ENCODE results near the gene HSPA1L. TPM values are rescaled to one million over a fixed set of nuclear protein-coding genes. Genes with fewer than 3 reads are reported as not detected.
"Not testable (repeated sequence)": the region's sequence is repeated elsewhere in the genome, so short reads cannot be mapped to it uniquely, and the experiment has no call there.

Gene HSPA1L
- total and polyA plus RNA-seq, 2 donors (not counting 3 experiments of a cell fraction or from before 2014, with no cell fraction given): 0.32 to 0.77 TPM

GRCh38 chr6:31864123-31864562, 49.1 kb upstream of the HSPA1L start:
- H3K9me1 ChIP-seq (replicated peaks; ENCODE audit: control insufficient read depth, extremely low read depth, insufficient read depth, low read length); H3K9me3 ChIP-seq (replicated peaks; ENCODE audit: control insufficient read depth, insufficient read depth, low read length); H3K27ac ChIP-seq (ENCODE audit: insufficient read depth, low read depth, low read length); H3K27me3 ChIP-seq (ENCODE audit: control insufficient read depth in 2 of 2, insufficient read depth in 2 of 2, low read length in 2 of 2); H3K4me1 ChIP-seq (ENCODE audit: control insufficient read depth, extremely low read depth, insufficient read depth, low read length); intact Hi-C loops (cut with micrococcal nuclease); H4K20me1 ChIP-seq (replicated peaks; ENCODE audit: control insufficient read depth, extremely low read depth, insufficient read depth, low read length); FAIRE-seq; H3K79me2 ChIP-seq (ENCODE audit: control insufficient read depth, insufficient read depth, low read length); BruUV-seq (replicated peaks); DNase-seq (ENCODE audit: low read depth, low spot score); dilution Hi-C loops (cut with MboI; ENCODE audit: extremely low pct_ligation_motif_present, low sequenced_read_pairs): not testable (repeated sequence)
- H3K4me2 ChIP-seq (ENCODE audit: insufficient read depth, low read length): peak overlapping the region; percentile 82
- ChIA-PET CTCF (interaction anchor here (0.9 to 3.2 kb wide), 11 partner anchors 11 to 186 kb away, joined by 3 to 11 read pairs (median 4); partner anchors contain the start of genes HSPA1B and VARS1), POLR2A (interaction anchor here (0.5 to 1.6 kb wide), 2 partner anchors 25 to 258 kb away, joined by 3 read pairs; no protein-coding TSS in a partner anchor)
- H3K9ac ChIP-seq (replicated peaks; ENCODE audit: extremely low read depth, insufficient read depth, low read length): peak overlapping the region; percentile 49
- peak overlapping the region in 2 of 3 experiments; percentile 57 to 83 for H3K4me3 ChIP-seq (replicated peaks in 1 of 3; ENCODE audit: insufficient read depth in 1 of 3, low read depth in 1 of 3, low read length in 3 of 3)
- peak overlapping the region; percentile 89 for H2AFZ ChIP-seq (ENCODE audit: low read depth, low read length)
- peaks cover 3 to 17% of the 10 kb centered on the region in 2 experiments for H3K36me3 ChIP-seq (ENCODE audit: control insufficient read depth in 2 of 2, extremely low read depth in 1 of 2, insufficient read depth in 2 of 2, low read length in 2 of 2)

GRCh38 chr6:31862344-31863235, 47.5 kb upstream of the HSPA1L start, which contains the start of gene NEU1:
NEU1 (minus strand) TSS chr6:31862821; CDS start chr6:31862776, 45 bp downstream.
- dilution Hi-C loops (cut with MboI; ENCODE audit: extremely low pct_ligation_motif_present, low sequenced_read_pairs): no loop called here
- Histone ChIP-seq H3K9me3 (replicated peaks; ENCODE audit: control insufficient read depth, insufficient read depth, low read length) (no peaks in the 10 kb centered on the region), H3K4me1 (ENCODE audit: control insufficient read depth, extremely low read depth, insufficient read depth, low read length) (peaks cover 7% of the 10 kb centered on the region), H3K4me2 (ENCODE audit: insufficient read depth, low read length) (peak within 1 kb of the TSS; percentile 82), H4K20me1 (replicated peaks; ENCODE audit: control insufficient read depth, extremely low read depth, insufficient read depth, low read length) (no peaks in the 10 kb centered on the region), H3K27me3 (ENCODE audit: control insufficient read depth in 2 of 2, insufficient read depth in 2 of 2, low read length in 2 of 2) (no peaks in the 10 kb centered on the region), H3K27ac (ENCODE audit: insufficient read depth, low read depth, low read length) (peak within 1 kb of the TSS; percentile 77), H3K9ac (replicated peaks; ENCODE audit: extremely low read depth, insufficient read depth, low read length) (peak within 1 kb of the TSS; percentile 81), H3K4me3 (replicated peaks in 1 of 3; ENCODE audit: insufficient read depth in 1 of 3, low read depth in 1 of 3, low read length in 3 of 3) (peak within 1 kb of the TSS; percentile 71 to 88 (median 83)), H2AFZ (ENCODE audit: low read depth, low read length) (peak within 1 kb of the TSS; percentile 89), H3K9me1 (replicated peaks; ENCODE audit: control insufficient read depth, extremely low read depth, insufficient read depth, low read length) (no peaks in the 10 kb centered on the region), H3K36me3 (ENCODE audit: control insufficient read depth in 2 of 2, extremely low read depth in 1 of 2, insufficient read depth in 2 of 2, low read length in 2 of 2) (peaks cover 3 to 20% of the 10 kb centered on the region in 2 experiments), H3K79me2 (ENCODE audit: control insufficient read depth, insufficient read depth, low read length) (peaks cover 4% of the 10 kb centered on the region)
- ChIA-PET POLR2A (interaction anchor here (0.6 to 1.6 kb wide), 12 partner anchors 13 to 1108 kb away, joined by 3 to 17 read pairs (median 4); partner anchors contain the start of genes EHMT2, HSPA1A, HSPA1B and HSPA1L), CTCF (interaction anchor here (1.0 to 3.2 kb wide), 7 partner anchors 27 to 181 kb away, joined by 3 to 11 read pairs (median 4); partner anchors contain the start of genes EHMT2 and HSPA1B)
- intact Hi-C loops (cut with micrococcal nuclease): loop anchor here (1.0 to 2.0 kb wide), 7 partner anchors 28 to 242 kb away; partner anchors contain the start of genes BAG6, HSPA1B, PRRC2A and ZBTB12
- DNase-seq (ENCODE audit: low read depth, low spot score): peak; percentile 100
- TSS peak; percentile 67 for BruUV-seq (replicated peaks)
- peak; percentile 100 for FAIRE-seq
- peak; percentile 99 for TF ChIP-seq POLR2A (IDR thresholded peaks at IDR 0.05; ENCODE audit: low read depth, low read length)
- no peak for TF ChIP-seq CTCF (IDR thresholded peaks at IDR 0.05; ENCODE audit: extremely low read depth in 1 of 2, insufficient read depth in 1 of 2, low read depth in 1 of 2, low read length in 2 of 2)
- TF ChIP-seq POLR2AphosphoS5 (IDR thresholded peaks at IDR 0.05; ENCODE audit: insufficient read depth, low read depth, low read length): peak; percentile 98
- no peak for TF ChIP-seq EZH2 (IDR thresholded peaks at IDR 0.05; ENCODE audit: borderline replicate concordance, low read depth, low read length, severe bottlenecking)
- TF ChIP-seq MYC (IDR thresholded peaks at IDR 0.05; ENCODE audit: low read depth, low read length): no peak
- TF ChIP-seq FOS (IDR thresholded peaks at IDR 0.05; ENCODE audit: borderline replicate concordance, insufficient read depth, low read length): peak; percentile 27
- TF ChIP-seq JUN (IDR thresholded peaks at IDR 0.05; ENCODE audit: borderline replicate concordance, insufficient read depth, insufficient read length, low read depth): peak; percentile 57
- TF ChIP-seq MAX (IDR thresholded peaks at IDR 0.05; ENCODE audit: insufficient read depth, insufficient read length): peak; percentile 95
- TF ChIP-seq GATA2 (IDR thresholded peaks at IDR 0.05; ENCODE audit: insufficient read depth, insufficient read length, low read depth, low read length): no peak
